ENCODE results near the gene SH3RF3.

GRCh38 chr2:109081374-109081773, 47.6 kb upstream of the SH3RF3 start:
- TF ChIP-seq CREB5 (CRISPR knock-in tag; IDR thresholded peaks at IDR 0.05; ENCODE audit: low read depth) = no peak
- TF ChIP-seq ZFP30 (CRISPR knock-in tag; IDR thresholded peaks at IDR 0.05) = no peak
- TF ChIP-seq ISL1 (CRISPR knock-in tag; IDR thresholded peaks at IDR 0.05) = no peak
- no peak for TF ChIP-seq ZFP3 (CRISPR knock-in tag; IDR thresholded peaks at IDR 0.05)
- no peak for TF ChIP-seq PPARA (CRISPR knock-in tag; IDR thresholded peaks at IDR 0.05; ENCODE audit: borderline replicate concordance)
- no peak for TF ChIP-seq PATZ1 (CRISPR knock-in tag; IDR thresholded peaks at IDR 0.05; ENCODE audit: borderline replicate concordance)
- TF ChIP-seq TSHZ2 (CRISPR knock-in tag; IDR thresholded peaks at IDR 0.05) = no peak
- TF ChIP-seq RARB (CRISPR knock-in tag; IDR thresholded peaks at IDR 0.05) = no peak

Measured in SK-N-SH treated with all-trans-retinoic acid at 6 μM for 48 hours (cell line).